H1 (cell line): ENCODE data around the gene MAGEC2.

Experiments used
- BACH1 ChIP-seq: IDR thresholded peaks from 2 replicates; pipeline ENCODE4 v1.6.1; 2012; ENCODE audit warnings: low read length, improper control_type of control experiment
- BRCA1 ChIP-seq: IDR thresholded peaks from 2 replicates; pipeline ENCODE4 v1.6.1; 2012; ENCODE audit warnings: low read depth, low read length, improper control_type of control experiment
- CEBPB ChIP-seq: IDR thresholded peaks from 2 replicates; pipeline ENCODE4 v1.6.1; 2012; ENCODE audit warnings: low read depth, low read length
- E2F6 ChIP-seq: IDR thresholded peaks from 2 replicates; pipeline ENCODE4 v1.6.1; 2012; ENCODE audit warnings: inconsistent platforms
- EZH2 ChIP-seq: fragments of 200-600 bp; sonication (generic); IDR thresholded peaks from 2 replicates; pipeline ENCODE4 v1.7.1; 2012; ENCODE audit warnings: low read depth, mild to moderate bottlenecking, moderate library complexity, low read length, inconsistent platforms; ENCODE audit not compliant: severe bottlenecking
- KDM5A ChIP-seq: fragments of 200-600 bp; IDR thresholded peaks from 2 replicates; pipeline ENCODE4 v1.7.1; 2012; ENCODE audit warnings: mild to moderate bottlenecking, low read length, inconsistent platforms, mixed read lengths
- RAD21 ChIP-seq, 2 experiments: IDR thresholded peaks in 1 of 2; conservative IDR thresholded peaks in 1 of 2; 2 replicates each; pipeline ENCODE4 v1.6.1; 2011; ENCODE audit warnings: low read depth in 2 of 2, low read length in 2 of 2, improper control_type of control experiment in 1 of 2, inconsistent platforms in 1 of 2, mild to moderate bottlenecking in 1 of 2, moderate library complexity in 1 of 2
- TAF1 ChIP-seq: IDR thresholded peaks from 2 replicates; pipeline ENCODE4 v1.6.1; 2011; ENCODE audit warnings: mild to moderate bottlenecking, low read depth, low read length
- TF ChIP-seq, protein P1 (sequence below): IDR thresholded peaks from 2 replicates; pipeline ENCODE4 v1.6.1; 2011; ENCODE audit warnings: low read length, improper control_type of control experiment

DNA sequence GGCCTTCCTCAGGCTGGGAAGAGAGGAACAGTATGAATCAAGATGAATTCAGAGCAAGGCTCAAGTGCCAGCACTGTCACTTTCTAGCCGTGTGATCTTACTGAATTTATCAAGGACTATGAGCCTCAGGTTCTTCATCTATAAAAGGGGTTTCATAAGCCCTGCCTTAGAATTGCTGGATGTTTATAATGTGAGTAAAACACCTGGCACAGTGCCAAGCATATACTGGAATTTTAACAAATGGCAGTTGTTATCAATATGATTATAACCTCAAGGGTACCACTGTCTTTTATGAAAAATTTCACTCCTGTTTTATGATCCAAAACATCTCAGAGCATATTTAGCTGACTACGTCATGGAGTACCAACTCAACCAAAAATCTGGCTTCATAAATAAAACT is 4.0 kb downstream of the MAGEC2 start:
- TF ChIP-seq CEBPB, result no peak
- TF ChIP-seq BACH1, result no peak
- TF ChIP-seq, protein P1, sequence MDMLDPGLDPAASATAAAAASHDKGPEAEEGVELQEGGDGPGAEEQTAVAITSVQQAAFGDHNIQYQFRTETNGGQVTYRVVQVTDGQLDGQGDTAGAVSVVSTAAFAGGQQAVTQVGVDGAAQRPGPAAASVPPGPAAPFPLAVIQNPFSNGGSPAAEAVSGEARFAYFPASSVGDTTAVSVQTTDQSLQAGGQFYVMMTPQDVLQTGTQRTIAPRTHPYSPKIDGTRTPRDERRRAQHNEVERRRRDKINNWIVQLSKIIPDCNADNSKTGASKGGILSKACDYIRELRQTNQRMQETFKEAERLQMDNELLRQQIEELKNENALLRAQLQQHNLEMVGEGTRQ, result no peak
- TF ChIP-seq EZH2, result no peak
- no peak for TF ChIP-seq TAF1
- no peak for TF ChIP-seq BRCA1
- TF ChIP-seq KDM5A, result no peak
- TF ChIP-seq E2F6, result no peak
- no peak for TF ChIP-seq RAD21 (IDR thresholded peaks at IDR 0.05 in 1 of 2, conservative IDR thresholded peaks at IDR 0.05 in 1 of 2; ENCODE audit: low read depth in 2 of 2, low read length in 2 of 2)
